Fibroblast of the conjunctiva (primary cell): ENCODE measurements around the gene R3HCC1L.
"Not testable (repeated sequence)": the region's sequence is repeated elsewhere in the genome, so short reads cannot be mapped to it uniquely, and the experiment has no call there.

Experiments
- DNase-seq: peaks from one replicate; pipeline ENCODE4 v3.0.0-alpha.2; 2010; ENCODE audit warnings: low read depth

R3HCC1L gene

GRCh38 chr10:98172495-98172894 lies 38.0 kb downstream of the R3HCC1L start:
- no peak for DNase-seq

- DNase-seq = no peak
Measured at GRCh38 chr10:98173260-98173659, 38.8 kb downstream of the R3HCC1L start.

- not testable (repeated sequence) for DNase-seq
Measured at GRCh38 chr10:98182351-98182915, 48.0 kb downstream of the R3HCC1L start.

GRCh38 chr10:98186681-98187080 lies 52.2 kb downstream of the R3HCC1L start:
- DNase-seq = no peak

- DNase-seq = not testable (repeated sequence)
Measured at GRCh38 chr10:98190773-98191172, 56.3 kb downstream of the R3HCC1L start.

DNA sequence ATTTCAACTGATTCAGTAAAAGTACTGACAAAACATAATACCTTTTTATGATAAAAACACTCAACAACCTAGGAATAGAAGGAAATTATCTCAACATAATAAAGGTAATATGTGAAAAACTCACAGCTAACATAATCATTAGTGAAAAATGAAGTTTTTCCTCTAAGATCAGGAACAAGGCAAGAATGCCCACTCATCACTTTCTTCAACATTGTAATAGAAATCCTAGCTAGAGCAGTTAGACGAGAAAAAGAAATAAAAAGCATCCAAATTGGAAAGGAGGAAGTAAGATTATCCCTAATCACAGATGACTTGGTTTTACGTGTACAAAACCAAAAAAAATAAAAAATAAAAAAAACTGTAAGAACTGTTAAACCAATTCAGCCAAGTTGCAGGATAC lies 58.6 kb downstream of the R3HCC1L start:
- no peak for DNase-seq

- no peak for DNase-seq
Measured at GRCh38 chr10:98194633-98195032, 60.2 kb downstream of the R3HCC1L start.

- DNase-seq = no peak
Measured at GRCh38 chr10:98195120-98195519, 60.7 kb downstream of the R3HCC1L start.

DNA sequence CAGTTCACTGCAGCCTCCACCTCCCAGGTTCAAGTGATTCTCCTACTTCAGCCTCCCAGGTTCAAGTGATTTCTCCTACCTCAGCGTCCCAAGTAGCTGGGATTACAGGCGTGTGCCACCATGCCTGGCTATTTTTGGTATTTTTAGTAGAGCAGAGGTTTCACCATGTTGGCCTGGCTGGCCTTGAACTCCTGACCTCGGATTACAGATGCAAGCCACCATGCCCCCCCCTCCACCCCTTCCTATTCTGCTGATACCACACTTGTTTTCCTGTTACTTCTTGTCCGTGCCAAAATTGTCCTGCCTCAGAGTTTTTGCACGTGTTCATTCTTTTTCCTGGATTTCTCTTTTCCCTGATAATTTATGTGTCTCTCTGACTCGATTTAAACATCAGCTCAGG lies 62.5 kb downstream of the R3HCC1L start:
- DNase-seq = no peak

GRCh38 chr10:98201760-98202159 lies 67.3 kb downstream of the R3HCC1L start:
- DNase-seq = no peak

GRCh38 chr10:98202378-98202777 lies 67.9 kb downstream of the R3HCC1L start:
- no peak for DNase-seq

GRCh38 chr10:98205351-98205750 lies 70.9 kb downstream of the R3HCC1L start:
- DNase-seq = no peak

- no peak for DNase-seq
Measured at GRCh38 chr10:98208925-98209324, 74.5 kb downstream of the R3HCC1L start.

DNA sequence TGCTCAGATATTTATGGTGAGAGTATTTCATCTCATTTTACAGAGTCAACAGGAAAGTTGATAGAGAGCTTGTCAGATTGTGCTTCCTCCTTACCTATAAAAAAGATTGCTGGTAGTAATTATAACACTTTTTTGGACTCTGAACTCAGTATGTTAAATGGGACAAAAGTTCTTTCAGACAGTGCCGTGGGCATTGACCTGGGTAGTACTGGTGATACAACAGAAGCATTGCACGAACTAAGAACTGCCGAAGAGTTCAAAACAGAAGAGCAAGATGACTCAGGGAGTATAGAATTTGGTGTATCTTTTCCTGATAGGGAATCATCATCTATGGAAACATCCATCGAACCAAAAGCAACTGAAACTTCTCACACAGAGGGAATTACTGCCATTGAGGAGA lies 75.0 kb downstream of the R3HCC1L start:
- DNase-seq = no peak

DNA sequence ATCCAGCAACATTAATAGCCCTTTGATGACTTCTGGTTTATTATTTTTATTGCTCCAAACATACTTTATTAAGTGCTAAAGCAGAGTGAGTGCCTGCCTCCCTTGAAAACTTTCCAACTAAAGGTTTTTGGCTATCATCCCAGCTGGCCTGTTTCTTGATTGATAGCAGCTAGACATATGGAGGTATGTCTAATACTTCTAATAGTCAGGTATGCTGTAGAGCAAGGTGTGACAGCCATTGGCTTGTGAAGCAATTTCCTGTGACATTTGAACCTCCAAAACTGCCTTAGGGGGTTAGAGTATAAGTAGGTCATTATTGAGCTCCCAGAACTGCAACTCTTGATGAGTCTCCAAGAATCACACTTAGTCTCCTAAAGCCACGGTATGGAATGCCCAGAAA lies 77.7 kb downstream of the R3HCC1L start:
- DNase-seq = no peak

DNA sequence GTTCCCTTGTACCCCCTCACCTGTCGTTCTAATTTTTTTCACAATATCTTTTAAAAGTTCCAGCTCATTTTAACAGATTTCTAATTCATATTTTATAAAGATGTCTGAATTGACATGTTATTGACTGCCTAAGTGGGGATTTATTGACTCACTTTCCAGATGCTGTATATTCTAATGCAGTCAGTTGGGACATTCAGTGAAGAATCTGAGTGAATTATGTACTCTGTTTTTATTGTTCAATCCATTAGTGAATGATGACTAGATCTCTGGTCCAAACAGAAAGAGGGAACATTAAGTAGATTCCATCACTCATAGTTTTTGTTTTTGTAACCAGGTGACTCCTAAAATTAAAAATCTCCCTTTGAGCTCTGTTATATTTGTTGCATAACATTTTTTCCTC lies 79.3 kb downstream of the R3HCC1L start:
- DNase-seq = no peak

DNA sequence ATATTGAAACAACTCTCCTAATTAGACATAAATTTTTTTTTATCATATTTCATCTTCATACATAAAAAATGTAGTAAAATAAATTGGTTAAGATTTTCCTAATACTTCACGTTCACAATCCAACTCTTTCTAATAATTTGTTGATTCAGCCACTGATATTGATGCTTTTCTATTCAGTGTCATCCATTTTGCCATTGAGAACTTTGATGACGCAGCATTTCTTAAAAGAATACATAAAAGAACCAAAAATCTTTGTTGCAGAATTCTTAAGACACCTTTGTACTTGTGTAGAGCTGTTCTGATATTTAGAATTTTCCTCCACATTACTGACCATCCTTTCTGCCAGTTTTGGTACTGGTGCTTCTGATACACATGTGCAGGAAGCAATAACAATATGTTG lies 80.9 kb downstream of the R3HCC1L start:
- DNase-seq = no peak

DNA sequence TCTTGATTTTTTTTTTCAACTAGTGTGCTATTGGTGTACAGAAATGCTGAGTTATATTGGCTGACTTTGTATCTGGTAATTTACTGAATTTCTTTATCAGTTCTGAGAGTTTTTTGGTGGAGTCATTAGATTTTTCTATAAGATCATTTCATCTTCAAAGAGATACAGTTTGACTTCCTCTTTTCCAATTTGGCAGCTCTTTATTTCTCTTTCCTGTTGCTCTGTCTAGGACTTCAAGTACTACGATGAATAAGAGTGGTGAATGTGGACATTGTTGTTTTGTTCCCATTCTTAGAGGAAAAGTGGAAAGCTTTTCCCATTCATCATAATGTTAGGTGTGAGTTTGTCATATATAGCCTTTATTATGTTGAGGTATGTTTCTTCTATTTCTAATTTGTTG lies 83.3 kb downstream of the R3HCC1L start:
- no peak for DNase-seq

GRCh38 chr10:98223874-98224273 lies 89.4 kb downstream of the R3HCC1L start:
- DNase-seq = no peak

- no peak for DNase-seq
Measured at GRCh38 chr10:98224509-98224908, 90.1 kb downstream of the R3HCC1L start.

- DNase-seq = no peak
Measured at GRCh38 chr10:98224996-98225395, 90.5 kb downstream of the R3HCC1L start.

GRCh38 chr10:98226508-98227144 lies 92.2 kb downstream of the R3HCC1L start:
- no peak for DNase-seq

GRCh38 chr10:98227713-98228112 lies 93.3 kb downstream of the R3HCC1L start:
- DNase-seq = not testable (repeated sequence)

DNA sequence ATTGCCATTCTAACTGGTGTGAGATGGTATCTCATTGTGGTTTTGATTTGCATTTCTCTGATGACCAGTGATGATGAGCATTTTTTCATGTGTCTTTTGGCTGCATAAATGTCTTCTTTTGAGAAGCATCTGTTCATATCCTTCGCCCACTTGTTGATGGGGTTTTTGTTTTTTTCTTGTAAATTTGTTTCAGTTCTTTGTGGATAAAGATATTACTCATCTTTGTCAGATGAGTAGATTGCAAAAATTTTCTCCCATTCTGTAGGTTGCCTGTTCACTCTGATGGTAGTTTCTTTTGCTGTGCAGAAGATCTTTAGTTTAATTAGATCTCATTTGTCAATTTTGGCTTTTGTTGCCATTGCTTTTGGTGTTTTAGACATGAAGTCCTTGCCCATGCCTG lies 93.8 kb downstream of the R3HCC1L start:
- DNase-seq = not testable (repeated sequence)
